PFSK-1 (cell line): ENCODE results near the gene CRYGA.

Source experiments
- FOXP2 ChIP-seq: optimal IDR thresholded peaks from 2 replicates; pipeline ENCODE3; 2011; ENCODE audit warnings: borderline replicate concordance, control low read depth, inconsistent platforms; ENCODE audit not compliant: insufficient read depth; ENCODE audit errors: extremely low read length, extremely low read depth
- POLR2AphosphoS5 ChIP-seq: IDR thresholded peaks from 2 replicates; pipeline ENCODE4 v1.6.1; 2012; ENCODE audit warnings: low read depth, mild to moderate bottlenecking, control low read depth, low read length, moderate library complexity
- REST ChIP-seq, 2 experiments: IDR thresholded peaks; 2 replicates each; pipeline versions ENCODE4 v1.6.1 to v1.8.0; 2011 to 2012; ENCODE audit warnings: low read depth in 2 of 2, low read length in 2 of 2, control low read depth in 1 of 2, inconsistent platforms in 1 of 2, mild to moderate bottlenecking in 1 of 2, moderate library complexity in 1 of 2; ENCODE audit not compliant: insufficient read depth in 1 of 2
- SIN3A ChIP-seq: IDR thresholded peaks from 2 replicates; pipeline ENCODE4 v1.6.1; 2012; ENCODE audit warnings: mild to moderate bottlenecking, low read length, moderate library complexity, borderline replicate concordance; ENCODE audit not compliant: insufficient read depth
- TAF1 ChIP-seq: IDR thresholded peaks from 2 replicates; pipeline ENCODE4 v1.6.1; 2012; ENCODE audit warnings: low read length, control low read depth, borderline replicate concordance; ENCODE audit not compliant: insufficient read depth

The CRYGA gene

GRCh38 chr2:208174144-208174543 lies 10.8 kb upstream of the CRYGA start:
- TF ChIP-seq TAF1 (no peak), REST (IDR thresholded peaks at IDR 0.05; ENCODE audit: insufficient read depth in 1 of 2, low read depth in 2 of 2, low read length in 2 of 2) (no peak), POLR2AphosphoS5 (no peak), SIN3A (no peak), FOXP2 (no peak)

GRCh38 chr2:208172125-208172524 lies 8.7 kb upstream of the CRYGA start:
- TF ChIP-seq SIN3A (no peak), TAF1 (no peak), POLR2AphosphoS5 (no peak), FOXP2 (no peak), REST (IDR thresholded peaks at IDR 0.05; ENCODE audit: insufficient read depth in 1 of 2, low read depth in 2 of 2, low read length in 2 of 2) (no peak)

GRCh38 chr2:208164951-208165755 lies 1.8 kb upstream of the CRYGA start:
- TF ChIP-seq FOXP2 (no peak), TAF1 (no peak), POLR2AphosphoS5 (no peak), REST (IDR thresholded peaks at IDR 0.05; ENCODE audit: insufficient read depth in 1 of 2, low read depth in 2 of 2, low read length in 2 of 2) (no peak), SIN3A (no peak)

- no peak for TF ChIP-seq FOXP2
- TF ChIP-seq TAF1: no peak
- no peak for TF ChIP-seq SIN3A
- no peak for TF ChIP-seq REST (IDR thresholded peaks at IDR 0.05; ENCODE audit: insufficient read depth in 1 of 2, low read depth in 2 of 2, low read length in 2 of 2)
- TF ChIP-seq POLR2AphosphoS5: no peak
These were observed 7.0 kb downstream of the CRYGA start for GRCh38 chr2:208156439-208156838.

- TF ChIP-seq POLR2AphosphoS5: no peak
- TF ChIP-seq SIN3A: no peak
- no peak for TF ChIP-seq FOXP2
- TF ChIP-seq TAF1: no peak
- no peak for TF ChIP-seq REST (IDR thresholded peaks at IDR 0.05; ENCODE audit: insufficient read depth in 1 of 2, low read depth in 2 of 2, low read length in 2 of 2)
These were observed 10.2 kb downstream of the CRYGA start for GRCh38 chr2:208153156-208153555.
